Mesothelial cell of epicardium (in vitro differentiated cells): ENCODE measurements around the gene FREY1. TPM values are rescaled to one million over a fixed set of nuclear protein-coding genes. Genes with fewer than 3 reads are reported as not detected.

Experiments used
- DNase-seq, 2 experiments: peaks; one replicate each; pipeline ENCODE4 v3.0.0; 2021; ENCODE audit warnings: low spot score in 2 of 2; ENCODE audit not compliant: unreplicated experiment in 2 of 2
- H3K27ac Mint-ChIP-seq: 2 replicates; pipeline ENCODE4 v1.8.0; 2021; ENCODE audit warnings: mixed read lengths
- H3K27me3 Mint-ChIP-seq: 2 replicates; pipeline ENCODE4 v1.8.0; 2021; ENCODE audit warnings: low read depth, mixed read lengths
- H3K36me3 Mint-ChIP-seq: 2 replicates; pipeline ENCODE4 v1.8.0; 2021; ENCODE audit warnings: mixed read lengths
- H3K4me1 Mint-ChIP-seq: 2 replicates; pipeline ENCODE4 v1.8.0; 2021; ENCODE audit warnings: mixed read lengths
- H3K4me3 Mint-ChIP-seq: 2 replicates; pipeline ENCODE4 v1.8.0; 2021; ENCODE audit warnings: mild to moderate bottlenecking, moderate library complexity, mixed read lengths
- H3K9me3 Mint-ChIP-seq: 2 replicates; pipeline ENCODE4 v1.8.0; 2021; ENCODE audit warnings: mixed read lengths
- total RNA-seq: library from RNA; stranded (reverse); gene quantifications from 3 replicates; pipeline ENCODE4 v1.2.1, GENCODE V29; 2021
- TF ChIP-seq, protein P1 (sequence below): fragments of 200-600 bp; sonication (generic); IDR thresholded peaks from one replicate; pipeline ENCODE4 v1.5.0; 2021; ENCODE audit warnings: antibody characterized with exemption; ENCODE audit not compliant: unreplicated experiment

Gene FREY1
- total RNA-seq, 1 donor from 2014 or later = 3.9 TPM

DNA sequence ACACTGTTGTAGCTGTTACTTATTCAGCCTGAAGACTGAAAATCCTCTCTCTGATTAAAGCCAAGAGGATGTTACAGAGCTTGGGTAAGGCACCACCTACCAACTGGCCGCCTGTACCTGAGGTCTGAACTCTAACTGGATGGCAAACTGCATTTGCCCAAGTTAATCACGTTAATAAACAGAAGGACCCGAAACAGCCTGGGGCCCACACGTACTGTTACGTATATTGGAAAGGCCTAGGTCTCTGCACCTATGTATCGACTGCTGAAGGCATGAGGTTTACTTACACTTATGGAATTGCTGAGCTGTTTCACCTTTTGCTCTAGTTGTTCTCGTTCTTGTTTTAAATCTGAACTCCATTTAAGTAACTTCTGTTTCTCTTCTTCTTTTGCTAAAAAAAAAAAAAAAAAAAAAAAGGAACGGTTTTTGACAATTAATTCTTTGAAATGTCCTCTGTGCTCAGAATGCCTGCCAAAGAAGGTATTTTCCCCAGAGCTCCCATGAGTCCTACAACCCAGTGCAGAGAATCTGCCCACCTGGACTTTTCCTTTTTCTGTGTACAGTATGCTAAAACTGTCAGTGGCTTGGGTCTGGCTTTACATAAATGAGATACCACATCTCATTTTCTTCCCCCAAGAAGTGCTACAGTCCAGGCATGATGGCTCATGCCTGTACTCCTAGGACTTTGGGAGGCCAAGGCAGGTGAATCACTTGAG is 28.4 kb upstream of the FREY1 start:
- DNase-seq = no peak
- H3K4me3 Mint-ChIP-seq = no peak overlapping the region
- no peaks in the 10 kb centered on the region for H3K27me3 Mint-ChIP-seq
- H3K9me3 Mint-ChIP-seq = no peaks in the 10 kb centered on the region
- TF ChIP-seq, protein P1, sequence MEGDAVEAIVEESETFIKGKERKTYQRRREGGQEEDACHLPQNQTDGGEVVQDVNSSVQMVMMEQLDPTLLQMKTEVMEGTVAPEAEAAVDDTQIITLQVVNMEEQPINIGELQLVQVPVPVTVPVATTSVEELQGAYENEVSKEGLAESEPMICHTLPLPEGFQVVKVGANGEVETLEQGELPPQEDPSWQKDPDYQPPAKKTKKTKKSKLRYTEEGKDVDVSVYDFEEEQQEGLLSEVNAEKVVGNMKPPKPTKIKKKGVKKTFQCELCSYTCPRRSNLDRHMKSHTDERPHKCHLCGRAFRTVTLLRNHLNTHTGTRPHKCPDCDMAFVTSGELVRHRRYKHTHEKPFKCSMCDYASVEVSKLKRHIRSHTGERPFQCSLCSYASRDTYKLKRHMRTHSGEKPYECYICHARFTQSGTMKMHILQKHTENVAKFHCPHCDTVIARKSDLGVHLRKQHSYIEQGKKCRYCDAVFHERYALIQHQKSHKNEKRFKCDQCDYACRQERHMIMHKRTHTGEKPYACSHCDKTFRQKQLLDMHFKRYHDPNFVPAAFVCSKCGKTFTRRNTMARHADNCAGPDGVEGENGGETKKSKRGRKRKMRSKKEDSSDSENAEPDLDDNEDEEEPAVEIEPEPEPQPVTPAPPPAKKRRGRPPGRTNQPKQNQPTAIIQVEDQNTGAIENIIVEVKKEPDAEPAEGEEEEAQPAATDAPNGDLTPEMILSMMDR = no peak
- no peak overlapping the region for H3K27ac Mint-ChIP-seq
- peaks cover 22% of the 10 kb centered on the region for H3K36me3 Mint-ChIP-seq
- H3K4me1 Mint-ChIP-seq = no peaks in the 10 kb centered on the region

DNA sequence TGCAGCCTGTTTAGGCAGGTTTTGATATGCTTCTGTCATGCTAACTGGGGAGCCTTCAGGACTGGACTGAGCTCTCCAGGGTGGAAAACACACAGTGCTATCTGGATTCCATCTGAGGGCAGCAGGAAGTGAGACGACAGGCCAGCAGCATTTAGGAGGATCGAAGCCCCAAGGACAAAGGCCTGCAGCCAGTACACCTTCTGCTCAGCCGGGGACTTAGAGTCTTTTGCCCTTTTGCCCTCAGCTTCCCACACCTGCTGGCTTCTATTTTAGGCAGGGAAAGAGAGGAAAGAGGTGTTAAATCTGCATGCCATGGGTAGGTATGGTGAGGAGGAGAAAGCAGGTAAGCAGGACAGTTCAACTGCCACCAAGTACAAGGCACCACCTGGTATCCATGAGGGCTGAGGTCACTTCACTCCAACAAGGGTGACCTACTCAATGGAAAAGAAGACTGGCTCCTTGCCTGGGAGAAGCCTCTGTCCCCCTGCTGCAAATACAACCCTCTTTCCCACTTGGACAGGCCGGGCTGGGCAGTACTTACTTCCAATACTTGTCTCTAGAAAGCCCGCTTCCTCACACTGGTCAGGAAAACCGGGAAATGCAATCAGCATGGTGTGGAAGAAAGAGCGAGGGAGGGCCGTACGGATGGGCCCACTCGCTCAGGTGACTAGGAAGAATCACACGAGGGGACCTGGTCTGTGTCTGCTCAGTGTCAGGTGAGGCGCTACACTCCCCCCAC is 27.7 kb upstream of the FREY1 start:
- Mint-ChIP-seq H3K4me3 (no peak overlapping the region), H3K27me3 (no peaks in the 10 kb centered on the region), H3K36me3 (peaks cover 22% of the 10 kb centered on the region), H3K27ac (no peak overlapping the region), H3K9me3 (no peaks in the 10 kb centered on the region), H3K4me1 (no peaks in the 10 kb centered on the region)
- TF ChIP-seq, protein P1 = no peak
- no peak for DNase-seq

DNA sequence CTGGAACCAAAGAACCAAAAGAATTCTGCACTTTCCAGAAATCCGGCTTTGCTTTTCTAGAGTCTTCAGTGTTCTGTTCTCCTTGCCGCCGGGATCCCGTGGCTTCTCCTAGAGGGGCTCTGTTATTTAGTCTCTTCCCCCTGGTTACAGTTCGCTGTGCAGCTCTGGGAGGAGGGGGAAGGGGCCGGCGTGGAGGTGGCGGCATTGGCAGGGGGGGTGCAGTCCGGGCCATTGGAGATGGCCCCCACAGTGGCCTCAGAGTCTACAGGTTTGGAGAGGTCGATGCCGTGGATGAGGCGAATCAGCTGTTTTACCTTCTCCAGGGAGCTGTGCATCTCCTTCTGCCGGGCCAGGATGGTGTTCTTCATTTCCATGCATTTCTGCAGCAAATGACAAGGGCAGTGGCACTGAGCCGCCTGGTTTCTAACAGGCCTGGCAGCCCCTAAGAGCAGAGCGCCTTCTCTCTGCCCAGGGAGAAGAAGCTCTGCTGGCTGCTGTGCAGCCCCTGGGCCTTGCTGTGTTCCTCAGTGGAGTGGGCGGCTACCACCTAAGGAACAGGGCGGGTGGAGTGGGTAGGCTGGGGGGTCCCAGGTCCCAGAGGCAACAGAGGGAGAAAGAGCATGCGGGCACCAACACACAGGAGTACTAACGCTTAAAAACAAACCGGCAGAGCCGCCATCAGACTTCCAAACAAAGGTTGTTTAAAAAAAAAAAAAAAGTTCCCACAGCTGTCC is 26.9 kb upstream of the FREY1 start:
- H3K36me3 Mint-ChIP-seq = peaks cover 22% of the 10 kb centered on the region
- DNase-seq = no peak
- no peaks in the 10 kb centered on the region for H3K27me3 Mint-ChIP-seq
- no peak overlapping the region for H3K27ac Mint-ChIP-seq
- TF ChIP-seq, protein P1 = no peak
- no peaks in the 10 kb centered on the region for H3K9me3 Mint-ChIP-seq
- H3K4me3 Mint-ChIP-seq = no peak overlapping the region
- no peaks in the 10 kb centered on the region for H3K4me1 Mint-ChIP-seq

DNA sequence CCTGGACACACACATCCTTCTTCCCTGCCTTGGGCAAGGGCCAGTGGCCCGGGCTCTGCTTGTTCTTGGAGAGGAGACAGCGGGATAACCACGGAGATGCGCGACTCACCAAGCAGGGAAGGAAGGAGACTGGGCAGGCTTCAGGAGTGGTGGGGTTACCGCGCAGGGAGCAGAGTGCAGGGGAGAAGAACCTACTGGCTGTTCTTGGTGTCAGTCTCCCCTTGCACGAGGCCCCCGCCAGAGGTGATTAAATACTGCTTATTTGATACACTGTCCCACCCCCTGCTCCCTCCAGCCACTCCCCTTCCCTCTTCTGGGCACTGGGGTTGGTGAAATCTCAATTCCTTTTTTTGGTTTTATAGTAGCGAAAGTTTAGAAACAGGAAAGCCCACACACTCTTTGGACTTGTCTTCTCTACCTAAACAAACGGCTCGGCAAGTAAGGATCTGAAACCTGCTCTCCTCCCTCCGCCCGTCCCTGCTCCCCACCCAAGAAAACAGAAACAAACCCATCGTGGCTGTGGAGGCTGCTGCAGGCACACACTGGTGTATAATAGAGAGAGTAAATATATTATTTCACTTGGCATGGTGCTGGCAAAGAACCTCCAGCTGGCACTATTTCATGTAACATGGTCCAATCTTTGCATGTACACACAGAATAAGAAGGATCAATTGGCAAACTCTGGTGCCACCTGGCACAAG is 26.2 kb upstream of the FREY1 start:
- H3K9me3 Mint-ChIP-seq = no peaks in the 10 kb centered on the region
- no peak for DNase-seq
- H3K27ac Mint-ChIP-seq = no peak overlapping the region
- no peaks in the 10 kb centered on the region for H3K27me3 Mint-ChIP-seq
- TF ChIP-seq, protein P1 = no peak
- H3K4me3 Mint-ChIP-seq = no peak overlapping the region
- H3K4me1 Mint-ChIP-seq = peaks cover 4% of the 10 kb centered on the region
- peaks cover 22% of the 10 kb centered on the region for H3K36me3 Mint-ChIP-seq

DNA sequence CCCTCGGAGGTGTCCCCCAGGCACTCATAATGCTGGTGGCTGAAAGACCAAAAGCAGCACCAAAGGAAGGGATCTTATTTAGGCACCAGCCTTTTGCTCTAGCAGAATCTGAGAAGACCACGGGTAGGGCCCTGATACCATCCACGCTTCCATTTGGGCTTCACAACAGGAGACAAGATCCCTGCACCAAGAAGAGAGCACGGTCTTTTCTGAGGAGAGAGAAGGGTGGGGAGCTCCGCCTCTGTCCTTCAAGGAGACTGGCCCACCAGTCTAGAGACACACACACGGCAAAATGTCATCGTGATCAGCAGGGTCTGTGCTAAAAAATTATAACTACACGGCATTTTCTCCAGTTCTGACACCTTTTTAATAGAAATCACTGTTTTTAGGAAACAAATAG is 25.1 kb upstream of the FREY1 start:
- peak overlapping the region; percentile 47 for H3K27ac Mint-ChIP-seq
- H3K9me3 Mint-ChIP-seq = no peaks in the 10 kb centered on the region
- H3K27me3 Mint-ChIP-seq = no peaks in the 10 kb centered on the region
- H3K4me1 Mint-ChIP-seq = peaks cover 4% of the 10 kb centered on the region
- H3K36me3 Mint-ChIP-seq = peaks cover 22% of the 10 kb centered on the region
- H3K4me3 Mint-ChIP-seq = no peak overlapping the region
- DNase-seq = no peak
- TF ChIP-seq, protein P1 = no peak
